IgD-negative memory B cell (primary cell): ENCODE measurements around the gene SLC39A1. TPM values are rescaled to one million over a fixed set of nuclear protein-coding genes. Genes with fewer than 3 reads are reported as not detected.
"Not testable (repeated sequence)": the region's sequence is repeated elsewhere in the genome, so short reads cannot be mapped to it uniquely, and the experiment has no call there.

Experiments
- H3K27ac Mint-ChIP-seq, 3 donors: one replicate each; pipeline ENCODE4 v1.8.0; 2020 to 2022; ENCODE audit warnings: mild to moderate bottlenecking in 3 of 3, mixed read lengths in 3 of 3, moderate library complexity in 1 of 3
- H3K27me3 Mint-ChIP-seq: one replicate; pipeline ENCODE4 v1.8.0; 2021; ENCODE audit warnings: mixed read lengths
- H3K36me3 Mint-ChIP-seq: one replicate; pipeline ENCODE4 v1.8.0; 2020; ENCODE audit warnings: mild to moderate bottlenecking, mixed read lengths
- H3K4me1 Mint-ChIP-seq, 3 donors: one replicate each; pipeline ENCODE4 v1.8.0; 2020 to 2022; ENCODE audit warnings: mixed read lengths in 3 of 3, mild to moderate bottlenecking in 1 of 3
- H3K4me3 Mint-ChIP-seq, 4 donors: one replicate each; pipeline ENCODE4 v1.8.0; 2020 to 2022; ENCODE audit warnings: mild to moderate bottlenecking in 4 of 4, mixed read lengths in 4 of 4, moderate library complexity in 3 of 4
- H3K9me3 Mint-ChIP-seq, 3 donors: one replicate each; pipeline ENCODE4 v1.8.0; 2020 to 2021; ENCODE audit warnings: mixed read lengths in 3 of 3, mild to moderate bottlenecking in 1 of 3
- polyA plus RNA-seq: library from polyadenylated mRNA; unstranded; fragments of 300-500 nt; fragmentation: Illumina TruSeq; gene quantifications from one replicate; pipeline ENCODE4 v1.2.3, GENCODE V29; 2021

SLC39A1 gene, protein sequence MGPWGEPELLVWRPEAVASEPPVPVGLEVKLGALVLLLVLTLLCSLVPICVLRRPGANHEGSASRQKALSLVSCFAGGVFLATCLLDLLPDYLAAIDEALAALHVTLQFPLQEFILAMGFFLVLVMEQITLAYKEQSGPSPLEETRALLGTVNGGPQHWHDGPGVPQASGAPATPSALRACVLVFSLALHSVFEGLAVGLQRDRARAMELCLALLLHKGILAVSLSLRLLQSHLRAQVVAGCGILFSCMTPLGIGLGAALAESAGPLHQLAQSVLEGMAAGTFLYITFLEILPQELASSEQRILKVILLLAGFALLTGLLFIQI
- 52.0 TPM for polyA plus RNA-seq

GRCh38 chr1:153963030-153963849 is at the start of gene SLC39A1:
SLC39A1 (minus strand) TSS chr1:153963537; CDS start chr1:153962715, 822 bp downstream.
- peak within 1 kb of the TSS; percentile 89 to 98 (median 94) for H3K4me3 Mint-ChIP-seq
- H3K9me3 Mint-ChIP-seq, result no peaks in the 10 kb centered on the region
- no peaks in the 10 kb centered on the region for H3K27me3 Mint-ChIP-seq
- peaks cover 2% of the 10 kb centered on the region for H3K36me3 Mint-ChIP-seq
- peaks cover 24 to 45% (median 44%) of the 10 kb centered on the region in 3 donors for H3K4me1 Mint-ChIP-seq
- peak within 1 kb of the TSS; percentile 86 to 94 (median 88) for H3K27ac Mint-ChIP-seq

GRCh38 chr1:154012543-154012942 is 49.2 kb upstream of the SLC39A1 start:
- H3K36me3 Mint-ChIP-seq, H3K9me3 Mint-ChIP-seq, H3K4me3 Mint-ChIP-seq, H3K4me1 Mint-ChIP-seq, H3K27ac Mint-ChIP-seq, H3K27me3 Mint-ChIP-seq: not testable (repeated sequence)

DNA sequence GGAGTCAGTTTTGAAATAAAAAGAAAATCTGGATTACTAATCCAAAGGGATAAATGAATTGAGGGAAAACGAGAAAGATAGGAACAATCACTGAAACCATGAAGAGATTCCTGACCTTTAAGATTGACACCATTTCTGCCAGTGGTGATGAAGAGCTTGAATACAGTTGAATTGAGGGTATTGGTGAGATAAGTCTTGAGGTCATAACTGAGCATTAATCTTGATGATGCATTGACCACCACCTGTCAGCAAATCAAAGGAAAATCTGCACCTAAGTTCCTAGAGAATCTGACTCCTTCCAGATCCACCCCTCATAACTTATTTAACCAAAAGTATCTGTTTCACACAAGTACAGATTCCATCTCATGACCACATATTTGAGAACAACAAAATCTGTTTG is 48.8 kb upstream of the SLC39A1 start:
- Mint-ChIP-seq H3K4me1 (no peaks in the 10 kb centered on the region), H3K27me3 (no peaks in the 10 kb centered on the region), H3K36me3 (peaks cover 3% of the 10 kb centered on the region), H3K27ac (no peak overlapping the region), H3K4me3 (no peak overlapping the region), H3K9me3 (no peaks in the 10 kb centered on the region)

DNA sequence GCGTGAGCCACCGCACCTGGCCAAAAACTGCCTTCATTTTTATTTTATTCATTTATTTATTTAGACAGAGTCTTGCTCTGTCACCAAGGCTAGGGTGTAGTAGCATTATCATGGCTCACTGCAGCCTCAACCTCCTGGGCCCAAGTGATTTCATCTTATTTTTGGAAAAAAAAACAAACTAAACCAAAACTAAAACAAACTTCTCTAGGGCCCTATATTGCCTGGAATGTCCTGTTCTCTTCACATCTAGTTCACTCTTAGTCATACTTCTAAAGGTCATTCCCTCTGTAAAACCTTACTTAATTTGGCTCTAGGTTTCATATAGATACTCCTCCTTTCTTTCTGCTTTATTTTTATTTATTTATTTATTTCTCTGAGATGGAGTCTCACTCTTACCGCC is 42.8 kb upstream of the SLC39A1 start:
- Mint-ChIP-seq H3K27me3 (no peaks in the 10 kb centered on the region), H3K36me3 (no peaks in the 10 kb centered on the region), H3K4me1 (no peaks in the 10 kb centered on the region), H3K4me3 (no peak overlapping the region), H3K9me3 (no peaks in the 10 kb centered on the region), H3K27ac (no peak overlapping the region)

GRCh38 chr1:154000420-154000819 is 37.1 kb upstream of the SLC39A1 start:
- Mint-ChIP-seq H3K4me3 (no peak overlapping the region), H3K4me1 (peaks cover 0 to 3% (median under 1%) of the 10 kb centered on the region in 3 donors), H3K27me3 (no peaks in the 10 kb centered on the region), H3K27ac (no peak overlapping the region), H3K9me3 (no peaks in the 10 kb centered on the region), H3K36me3 (peaks cover 2% of the 10 kb centered on the region)

- H3K36me3 Mint-ChIP-seq, H3K27ac Mint-ChIP-seq, H3K9me3 Mint-ChIP-seq, H3K4me3 Mint-ChIP-seq, H3K27me3 Mint-ChIP-seq: not testable (repeated sequence)
- H3K4me1 Mint-ChIP-seq, result peaks cover 8 to 11% (median 9%) of the 10 kb centered on the region in 3 donors
Measured at GRCh38 chr1:153996882-153997281, 33.5 kb upstream of the SLC39A1 start.

DNA sequence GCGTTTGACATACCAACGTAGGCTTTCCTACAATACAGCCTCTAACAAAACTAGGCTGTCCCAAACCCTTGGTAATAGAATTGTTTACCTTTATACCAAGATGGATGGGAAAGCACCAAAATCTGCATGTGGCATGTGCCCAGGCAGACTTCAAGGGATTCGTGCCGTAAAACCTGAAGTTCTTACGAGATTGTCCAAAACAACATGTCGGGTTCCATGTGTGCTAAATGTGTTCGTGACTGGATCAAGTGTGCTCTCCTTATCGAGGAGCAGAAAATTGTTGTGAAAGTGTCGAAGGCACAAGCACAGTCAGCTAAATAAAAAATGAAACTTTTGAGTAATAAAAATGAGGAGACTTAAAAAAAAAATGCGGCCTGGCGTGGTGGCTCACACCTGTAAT is 32.3 kb upstream of the SLC39A1 start:
- H3K4me3 Mint-ChIP-seq, result peak overlapping the region in 1 of 4 donors; percentile 83
- H3K27me3 Mint-ChIP-seq, result no peaks in the 10 kb centered on the region
- H3K9me3 Mint-ChIP-seq, result no peaks in the 10 kb centered on the region
- peak overlapping the region in 1 of 3 donors; percentile 39 for H3K27ac Mint-ChIP-seq
- peaks cover 14 to 20% (median 15%) of the 10 kb centered on the region in 3 donors for H3K4me1 Mint-ChIP-seq
- peaks cover 9% of the 10 kb centered on the region for H3K36me3 Mint-ChIP-seq

- peak overlapping the region in 1 of 3 donors; percentile 39 for H3K27ac Mint-ChIP-seq
- peaks cover 18 to 24% (median 18%) of the 10 kb centered on the region in 3 donors for H3K4me1 Mint-ChIP-seq
- H3K36me3 Mint-ChIP-seq, result peaks cover 9% of the 10 kb centered on the region
- H3K4me3 Mint-ChIP-seq, result peak overlapping the region in 1 of 4 donors; percentile 83
- peaks cover 0 to 2% (median 0%) of the 10 kb centered on the region in 3 donors for H3K9me3 Mint-ChIP-seq
- no peaks in the 10 kb centered on the region for H3K27me3 Mint-ChIP-seq
Measured at GRCh38 chr1:153995202-153995601, 31.9 kb upstream of the SLC39A1 start.

DNA sequence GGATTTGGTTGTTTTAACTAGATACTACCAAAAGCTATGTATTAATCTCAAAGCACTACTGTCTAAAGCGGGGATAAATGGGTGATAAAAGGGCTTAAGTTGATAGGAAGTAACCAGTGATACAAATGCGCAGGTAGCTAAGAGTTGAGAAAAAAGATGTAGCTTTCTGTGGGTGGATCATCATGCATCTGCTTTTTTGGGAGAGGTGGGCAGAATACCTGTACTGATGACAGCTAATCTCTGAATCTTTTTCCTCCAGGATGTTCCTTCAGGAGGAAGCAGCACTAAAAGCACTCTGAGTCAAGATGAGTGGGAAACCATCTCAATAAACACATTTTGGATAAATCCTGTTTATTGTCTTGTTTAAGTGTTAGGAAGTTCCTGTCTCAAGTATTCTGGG is 28.5 kb upstream of the SLC39A1 start:
- no peaks in the 10 kb centered on the region for H3K27me3 Mint-ChIP-seq
- peak overlapping the region; percentile 85 to 100 (median 99) for H3K27ac Mint-ChIP-seq
- H3K9me3 Mint-ChIP-seq, result peaks cover 0 to 2% (median 0%) of the 10 kb centered on the region in 3 donors
- H3K4me1 Mint-ChIP-seq, result peaks cover 24 to 28% (median 24%) of the 10 kb centered on the region in 3 donors
- H3K36me3 Mint-ChIP-seq, result peaks cover 8% of the 10 kb centered on the region
- H3K4me3 Mint-ChIP-seq, result peak overlapping the region; percentile 84 to 99 (median 98)

GRCh38 chr1:153991151-153991630 is 27.9 kb upstream of the SLC39A1 start:
- Mint-ChIP-seq H3K4me1 (peaks cover 29 to 32% (median 29%) of the 10 kb centered on the region in 3 donors), H3K36me3 (peaks cover 7% of the 10 kb centered on the region), H3K4me3 (peak overlapping the region; percentile 84 to 99 (median 98)), H3K27ac (peak overlapping the region; percentile 85 to 100 (median 99)), H3K9me3 (peaks cover 0 to 2% (median 0%) of the 10 kb centered on the region in 3 donors), H3K27me3 (no peaks in the 10 kb centered on the region)

DNA sequence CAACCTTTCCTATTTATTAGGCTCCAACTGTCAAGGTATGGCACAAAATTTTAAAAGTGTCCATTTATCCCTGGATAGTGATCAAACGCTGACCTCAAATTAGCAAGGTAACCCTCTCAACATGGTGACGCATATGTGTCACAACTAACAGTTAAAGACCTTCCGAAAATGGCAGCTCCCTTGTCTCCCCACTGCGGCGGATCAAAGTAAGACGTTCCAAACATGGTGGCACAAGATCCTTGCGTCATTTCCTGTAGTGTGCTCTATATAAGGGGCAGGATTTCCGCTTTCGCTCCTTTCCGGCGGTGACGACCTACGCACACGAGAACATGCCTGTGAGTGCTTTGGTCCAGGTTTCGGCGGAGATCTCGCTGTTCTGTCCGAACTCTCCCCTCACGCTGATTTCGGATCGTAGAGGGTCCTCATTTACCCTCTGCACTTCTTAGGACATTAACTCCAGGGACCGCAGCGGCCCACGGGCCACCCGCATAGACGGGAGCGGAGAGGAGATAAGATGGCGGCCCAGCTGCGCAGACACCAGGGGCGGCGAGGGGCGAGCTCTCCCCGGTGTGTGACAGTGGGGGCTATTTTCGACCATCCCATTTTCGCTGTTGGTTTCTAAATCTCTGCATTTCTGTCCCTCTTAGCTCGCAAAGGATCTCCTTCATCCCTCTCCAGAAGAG is 27.3 kb upstream of the SLC39A1 start, which contains the start of gene RPS27:
Gene RPS27, plus strand, starts transcription at position 295 of the 683 bp plus-strand sequence. Its CDS starts 35 bp downstream, at position 330.
- Mint-ChIP-seq H3K4me3 (peak within 1 kb of the TSS; percentile 84 to 99 (median 98)), H3K36me3 (peaks cover 7% of the 10 kb centered on the region), H3K9me3 (peaks cover 0 to 2% (median 0%) of the 10 kb centered on the region in 3 donors), H3K27me3 (no peaks in the 10 kb centered on the region), H3K27ac (peak within 1 kb of the TSS; percentile 85 to 100 (median 99)), H3K4me1 (peaks cover 31 to 34% (median 33%) of the 10 kb centered on the region in 3 donors)

GRCh38 chr1:153987621-153988020 is 24.3 kb upstream of the SLC39A1 start:
- H3K9me3 Mint-ChIP-seq, result peaks cover 0 to 2% (median 0%) of the 10 kb centered on the region in 3 donors
- no peaks in the 10 kb centered on the region for H3K27me3 Mint-ChIP-seq
- peak overlapping the region in 2 of 3 donors; percentile 82 to 96 for H3K27ac Mint-ChIP-seq
- H3K4me3 Mint-ChIP-seq, result no peak overlapping the region
- H3K4me1 Mint-ChIP-seq, result peaks cover 31 to 35% (median 31%) of the 10 kb centered on the region in 3 donors
- H3K36me3 Mint-ChIP-seq, result peaks cover 2% of the 10 kb centered on the region

GRCh38 chr1:153985941-153986761 is 22.8 kb upstream of the SLC39A1 start, which contains the start of gene RAB13:
RAB13 (minus strand) TSS chr1:153986339; CDS start chr1:153986236, 103 bp downstream.
- peak within 1 kb of the TSS; percentile 82 to 97 (median 96) for H3K27ac Mint-ChIP-seq
- H3K4me1 Mint-ChIP-seq, result peaks cover 23 to 24% (median 23%) of the 10 kb centered on the region in 3 donors
- no peaks in the 10 kb centered on the region for H3K36me3 Mint-ChIP-seq
- H3K27me3 Mint-ChIP-seq, result no peaks in the 10 kb centered on the region
- peaks cover 0 to 2% (median 0%) of the 10 kb centered on the region in 3 donors for H3K9me3 Mint-ChIP-seq
- peak within 1 kb of the TSS; percentile 67 to 90 (median 84) for H3K4me3 Mint-ChIP-seq
